HCT116 (cell line): ENCODE measurements around the gene PLEKHA5. TPM values are rescaled to one million over a fixed set of nuclear protein-coding genes. Genes with fewer than 3 reads are reported as not detected.

Experiments used
- ATAC-seq: fragments of 200-7000 bp; cut with Tn5 transposase; 2 replicates; pipeline ENCODE4 v1.9.1; 2020; ENCODE audit warnings: mild to moderate bottlenecking, moderate library complexity
- BruUV-seq: library from RNA; stranded (reverse); fragments of 400-500 nt; replicated peaks from 2 replicates; lab custom pipeline; 2021; lab: Mats Ljungman, UMichigan
- CTCF ChIA-PET: fragments of 300-600 bp; sonication (Branson Sonifier 250); formaldehyde crosslinking; loops from one replicate; lab custom pipeline; 2021; ENCODE audit warnings: antibody characterized with exemption; lab: Charles Lee
- POLR2A ChIA-PET: fragments of 300-600, 350-600 bp; sonication (Branson Sonifier 250); formaldehyde crosslinking; loops from one replicate; lab custom pipeline; 2021; ENCODE audit warnings: antibody characterized with exemption; lab: Charles Lee
- RAD21 ChIA-PET, 2 experiments: fragments of 300-600 bp; sonication (Branson Sonifier 250); formaldehyde crosslinking; loops; one replicate each; lab custom pipeline; 2023; ENCODE audit warnings: low total read pairs in 2 of 2; ENCODE audit not compliant: uncharacterized antibody in 2 of 2, unreplicated experiment in 2 of 2, low non-redundant PET in 1 of 2; lab: Charles Lee
- DNase-seq: peaks from one replicate; pipeline ENCODE4 v3.0.0-alpha.2; 2010; ENCODE audit warnings: low read depth, low spot score
- H2AFZ ChIP-seq: fragments of 200-600 bp; shearing (Covaris generic), sonication (generic); 2 replicates; pipeline ENCODE4 v1.6.1; 2017; ENCODE audit warnings: low read depth, mixed run types, mixed read lengths, antibody characterized with exemption, low read length; ENCODE audit not compliant: poor library complexity, severe bottlenecking
- H3K27ac ChIP-seq: 2 replicates; pipeline ENCODE4 v1.5.1; 2012; ENCODE audit warnings: low read depth, low read length
- H3K27me3 ChIP-seq: fragments of 200-600 bp; sonication (generic); 2 replicates; pipeline ENCODE4 v1.6.1; 2016; ENCODE audit warnings: mixed run types, low read length, mixed read lengths; ENCODE audit not compliant: insufficient read depth
- H3K36me3 ChIP-seq, 2 experiments: fragments of 200-500 bp in 1 of 2; fragments of 200-600 bp in 1 of 2; sonication (Bioruptor generic) in 1 of 2; sonication (generic) in 1 of 2; 2 replicates each; pipeline versions ENCODE4 v1.5.1 to v1.6.1; 2014 to 2016; ENCODE audit warnings: low read length in 2 of 2, inconsistent platforms in 1 of 2, mixed read lengths in 1 of 2, mixed run types in 1 of 2; ENCODE audit not compliant: insufficient read depth in 2 of 2, control insufficient read depth in 1 of 2
- H3K4me1 ChIP-seq, 2 experiments: fragments of 200-600 bp in 1 of 2; sonication (generic) in 1 of 2; 2 replicates each; pipeline versions ENCODE4 v1.5.1 to v1.6.1; 2012 to 2017; ENCODE audit warnings: low read length in 2 of 2, inconsistent platforms in 1 of 2, mild to moderate bottlenecking in 1 of 2, mixed read lengths in 1 of 2, mixed run types in 1 of 2, moderate library complexity in 1 of 2; ENCODE audit not compliant: insufficient read depth in 2 of 2, control insufficient read depth in 1 of 2
- H3K4me2 ChIP-seq: fragments of 200-600 bp; sonication (generic); 2 replicates; pipeline ENCODE4 v1.6.1; 2017; ENCODE audit warnings: mixed run types, low read length, mixed read lengths
- H3K4me3 ChIP-seq, 2 experiments: fragments of 200-600 bp in 1 of 2; sonication (generic) in 1 of 2; replicated peaks in 1 of 2; 2 replicates each; pipeline ENCODE4 v1.5.1; 2011 to 2016; ENCODE audit warnings: low read length in 2 of 2, control low read depth in 1 of 2, low read depth in 1 of 2, mild to moderate bottlenecking in 1 of 2, mixed read lengths in 1 of 2, mixed run types in 1 of 2
- H3K79me2 ChIP-seq: fragments of 200-600 bp; sonication (generic); 2 replicates; pipeline ENCODE4 v1.6.1; 2017; ENCODE audit warnings: mild to moderate bottlenecking, mixed run types, low read length, moderate library complexity, mixed read lengths; ENCODE audit not compliant: insufficient read depth
- H3K9ac ChIP-seq: fragments of 200-600 bp; sonication (generic); 2 replicates; pipeline ENCODE4 v1.6.1; 2016; ENCODE audit warnings: low read length, mixed read lengths
- H3K9me2 ChIP-seq: fragments of 200-600 bp; sonication (generic), shearing (Covaris generic); 2 replicates; pipeline ENCODE4 v1.6.1; 2017; ENCODE audit warnings: mixed run types, mild to moderate bottlenecking, moderate library complexity; ENCODE audit not compliant: insufficient read depth
- H3K9me3 ChIP-seq, 2 experiments: fragments of 200-500 bp in 1 of 2; fragments of 200-600 bp in 1 of 2; sonication (Bioruptor generic) in 1 of 2; sonication (generic) in 1 of 2; 2 replicates each; pipeline ENCODE4 v1.6.1; 2014 to 2017; ENCODE audit warnings: low read length in 2 of 2, mixed read lengths in 2 of 2, inconsistent platforms in 1 of 2, low read depth in 1 of 2, mild to moderate bottlenecking in 1 of 2, mixed run types in 1 of 2, moderate library complexity in 1 of 2; ENCODE audit not compliant: control insufficient read depth in 1 of 2, insufficient read depth in 1 of 2
- H4K20me1 ChIP-seq: fragments of 200-600 bp; sonication (generic), shearing (Covaris generic); 2 replicates; pipeline ENCODE4 v1.6.1; 2017; ENCODE audit warnings: mixed run types, mild to moderate bottlenecking, moderate library complexity; ENCODE audit not compliant: insufficient read depth
- CBX3 ChIP-seq: IDR thresholded peaks from 2 replicates; pipeline ENCODE4 v1.6.1; 2012; ENCODE audit warnings: low read depth
- CTCF ChIP-seq, 3 experiments: fragments of 200-600 bp in 1 of 3; sonication (generic) in 1 of 3; IDR thresholded peaks in 2 of 3; conservative IDR thresholded peaks in 1 of 3; 2 replicates each; pipeline ENCODE4 v1.5.1; 2012 to 2017; ENCODE audit warnings: low read depth in 2 of 3, low read length in 2 of 3, antibody characterized with exemption in 1 of 3, borderline replicate concordance in 1 of 3, control low read depth in 1 of 3, mild to moderate bottlenecking in 1 of 3, mixed read lengths in 1 of 3, mixed run types in 1 of 3, moderate library complexity in 1 of 3; ENCODE audit not compliant: insufficient read depth in 1 of 3
- ELF1 ChIP-seq: IDR thresholded peaks from 2 replicates; pipeline ENCODE4 v1.6.1; 2012; ENCODE audit warnings: low read depth, borderline replicate concordance
- EZH2phosphoT487 ChIP-seq: fragments of 200-600 bp; IDR thresholded peaks from 2 replicates; pipeline ENCODE4 v1.6.1; 2018; ENCODE audit warnings: antibody characterized with exemption, borderline replicate concordance
- FOSL1 ChIP-seq: IDR thresholded peaks from 2 replicates; pipeline ENCODE4 v1.6.1; 2012; ENCODE audit warnings: low read depth
- JUND ChIP-seq: IDR thresholded peaks from 2 replicates; pipeline ENCODE4 v1.6.1; 2012
- MAX ChIP-seq: IDR thresholded peaks from 2 replicates; pipeline ENCODE4 v1.6.1; 2012
- POLR2A ChIP-seq: IDR thresholded peaks from 2 replicates; pipeline ENCODE4 v1.7.0; 2011; ENCODE audit warnings: borderline replicate concordance; ENCODE audit not compliant: insufficient read depth, insufficient read length; ENCODE audit errors: extremely low read depth
- RAD21 ChIP-seq: IDR thresholded peaks from 2 replicates; pipeline ENCODE4 v1.6.1; 2012; ENCODE audit warnings: low read depth, mild to moderate bottlenecking
- SP1 ChIP-seq: IDR thresholded peaks from 2 replicates; pipeline ENCODE4 v1.6.1; 2012; ENCODE audit warnings: low read depth
- SRF ChIP-seq: IDR thresholded peaks from 2 replicates; pipeline ENCODE4 v1.6.1; 2012; ENCODE audit warnings: low read depth
- TCF7L2 ChIP-seq: IDR thresholded peaks from 2 replicates; pipeline ENCODE4 v1.7.0; 2011; ENCODE audit warnings: borderline replicate concordance, inconsistent platforms; ENCODE audit not compliant: insufficient read depth, insufficient read length; ENCODE audit errors: extremely low read depth
- YY1 ChIP-seq: IDR thresholded peaks from 2 replicates; pipeline ENCODE4 v1.6.1; 2011; ENCODE audit warnings: low read length, low read depth, moderate library complexity, mild to moderate bottlenecking; ENCODE audit not compliant: insufficient replicate concordance; ENCODE audit errors: extremely low read depth
- ZFX ChIP-seq: fragments of 450-650 bp; IDR thresholded peaks from 2 replicates; pipeline ENCODE4 v1.6.1; 2017
- ZNF274 ChIP-seq: fragments of 200-500 bp; sonication (Bioruptor generic); IDR thresholded peaks from 2 replicates; pipeline ENCODE4 v1.6.1; 2014; ENCODE audit warnings: mild to moderate bottlenecking, low read depth, low read length, inconsistent platforms
- intact Hi-C: fragments of 100-400 bp; cut with micrococcal nuclease; formaldehyde crosslinking; loops from 2 replicates; pipeline ENCODE4 v1.10.0; 2022
- total RNA-seq: library from RNA; stranded (reverse); gene quantifications from one replicate; pipeline ENCODE4 v1.2.1, GENCODE V29; 2021; ENCODE audit not compliant: unreplicated experiment
- TF ChIP-seq, protein P1 (sequence below): IDR thresholded peaks from 2 replicates; pipeline ENCODE4 v1.6.1; 2012

PLEKHA5 gene
- total RNA-seq, 1 experiment from 2014 or later: 18.9 TPM

GRCh38 chr12:19181666-19182426, 52.3 kb downstream of the PLEKHA5 start:
- no peak overlapping the region for H3K4me3 ChIP-seq
- intact Hi-C loops: loop anchor here (10.0 kb wide), 1 partner anchor 627 kb away; no protein-coding TSS in a partner anchor
- H3K4me1 ChIP-seq: no peaks in the 10 kb centered on the region
- RAD21 ChIA-PET: no interaction called here
- no peaks in the 10 kb centered on the region for H3K27me3 ChIP-seq
- H3K79me2 ChIP-seq: peaks cover 12% of the 10 kb centered on the region
- CTCF ChIA-PET: interaction anchor here (0.9 to 1.1 kb wide), 2 partner anchors 320 to 932 kb away, joined by 3 read pairs; no protein-coding TSS in a partner anchor
- no peak overlapping the region for H3K27ac ChIP-seq
- TF ChIP-seq JUND (no peak), YY1 (no peak), RAD21 (peak; percentile 18; the same call in 1 of the 2 replicates), ZNF274 (no peak), SP1 (no peak)
- no peaks in the 10 kb centered on the region for H3K36me3 ChIP-seq
- ATAC-seq (no peak), DNase-seq (no peak)
- no peaks in the 10 kb centered on the region for H4K20me1 ChIP-seq
- no peak overlapping the region for H3K9ac ChIP-seq
- no peak overlapping the region for H2AFZ ChIP-seq
- H3K9me2 ChIP-seq: no peaks in the 10 kb centered on the region
- H3K9me3 ChIP-seq: no peaks in the 10 kb centered on the region
- POLR2A ChIA-PET: no interaction called here
- H3K4me2 ChIP-seq: no peak overlapping the region
- BruUV-seq: no TSS peak

DNA sequence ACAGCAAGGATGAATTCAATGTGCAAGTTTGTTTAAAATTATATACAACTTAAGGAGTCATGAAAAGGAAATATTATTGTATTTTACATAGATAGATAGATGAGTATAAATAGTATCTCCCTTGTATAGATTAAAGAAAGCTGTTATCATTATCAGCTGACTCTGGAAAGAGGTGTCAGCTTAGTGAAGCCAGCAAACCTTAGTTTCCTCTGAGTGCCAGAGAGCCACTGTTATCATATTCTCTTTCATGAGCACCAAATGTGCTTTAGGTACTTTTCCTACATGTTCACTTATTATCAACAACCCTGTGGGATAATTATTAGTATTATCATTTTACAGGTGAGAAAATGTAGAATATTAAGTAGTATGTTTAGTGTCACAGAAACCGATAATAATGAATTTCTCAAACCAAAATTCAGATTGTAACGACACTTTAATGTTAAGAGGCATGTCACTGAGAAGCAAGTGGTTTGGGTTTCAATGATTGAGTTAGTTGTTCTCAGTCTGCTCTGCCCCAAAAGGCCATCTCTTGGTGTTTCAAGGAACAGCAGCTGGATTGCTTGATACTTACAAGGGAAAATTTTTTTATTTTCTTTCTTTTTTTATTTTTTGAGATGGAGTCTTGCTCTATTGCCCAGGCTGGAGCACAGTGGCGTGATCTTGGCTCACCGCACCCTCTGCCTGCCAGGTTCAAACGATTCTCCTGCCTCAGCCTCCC, 53.7 kb downstream of the PLEKHA5 start:
- DNase-seq: no peak
- H3K27me3 ChIP-seq: no peaks in the 10 kb centered on the region
- intact Hi-C loops: loop anchor here (10.0 kb wide), 1 partner anchor 628 kb away; no protein-coding TSS in a partner anchor
- no peak overlapping the region for H2AFZ ChIP-seq
- ChIA-PET POLR2A (no interaction called here), CTCF (interaction anchor here (1.2 kb wide), 1 partner anchor 324 kb away, joined by 4 read pairs; no protein-coding TSS in a partner anchor), RAD21 (no interaction called here)
- peaks cover 11% of the 10 kb centered on the region; the same call in 1 of the 2 replicates for H3K79me2 ChIP-seq
- TF ChIP-seq POLR2A: no peak
- TF ChIP-seq, protein P1, sequence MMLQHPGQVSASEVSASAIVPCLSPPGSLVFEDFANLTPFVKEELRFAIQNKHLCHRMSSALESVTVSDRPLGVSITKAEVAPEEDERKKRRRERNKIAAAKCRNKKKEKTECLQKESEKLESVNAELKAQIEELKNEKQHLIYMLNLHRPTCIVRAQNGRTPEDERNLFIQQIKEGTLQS: no peak
- no peak for TF ChIP-seq ELF1
- peak; percentile 13; the same call in 1 of the 2 replicates for TF ChIP-seq RAD21
- TF ChIP-seq CBX3: no peak
- no peak for TF ChIP-seq ZFX
- TF ChIP-seq TCF7L2: no peak
- no peak for TF ChIP-seq JUND
- no peak for TF ChIP-seq EZH2phosphoT487
- no peak for TF ChIP-seq MAX
- TF ChIP-seq CTCF (IDR thresholded peaks at IDR 0.05 in 2 of 3, conservative IDR thresholded peaks at IDR 0.05 in 1 of 3; ENCODE audit: borderline replicate concordance in 1 of 3, insufficient read depth in 1 of 3, low read depth in 2 of 3, low read length in 2 of 3): peak in 1 of 3 experiments; percentile 15; a peak in 2 of 6 replicates
- TF ChIP-seq SRF: no peak
- TF ChIP-seq FOSL1: no peak
- TF ChIP-seq ZNF274: no peak
- no peaks in the 10 kb centered on the region for H3K9me2 ChIP-seq
- H3K9ac ChIP-seq: no peak overlapping the region
- no TSS peak for BruUV-seq
- H3K4me1 ChIP-seq: no peaks in the 10 kb centered on the region
- no peaks in the 10 kb centered on the region for H3K36me3 ChIP-seq
- no peak overlapping the region for H3K4me3 ChIP-seq
- ATAC-seq: no peak; the same call in 1 of the 2 replicates
- no peak overlapping the region for H3K27ac ChIP-seq
- H3K9me3 ChIP-seq: no peaks in the 10 kb centered on the region
- H3K4me2 ChIP-seq: no peak overlapping the region
- no peaks in the 10 kb centered on the region for H4K20me1 ChIP-seq
